Activated naive CD8-positive, alpha-beta T cell treated with anti-CD3 and anti-CD28 coated beads for 36 hours (primary cell): ENCODE data around the gene REELD1. TPM values are rescaled to one million over a fixed set of nuclear protein-coding genes. Genes with fewer than 3 reads are reported as not detected.
A peak's percentile ranks its signal among the peaks of the same experiment; 100 is the strongest.

Source experiments
- DNase-seq: peaks from one replicate; pipeline ENCODE4 v3.0.0; 2021
- H3K27ac Mint-ChIP-seq: one replicate; pipeline ENCODE4 v1.8.0; 2022; ENCODE audit warnings: mild to moderate bottlenecking, moderate library complexity, mixed read lengths
- H3K27me3 Mint-ChIP-seq: one replicate; pipeline ENCODE4 v1.8.0; 2022; ENCODE audit warnings: mild to moderate bottlenecking, mixed read lengths
- H3K36me3 Mint-ChIP-seq: one replicate; pipeline ENCODE4 v1.8.0; 2021; ENCODE audit warnings: mild to moderate bottlenecking, mixed read lengths
- H3K4me1 Mint-ChIP-seq: one replicate; pipeline ENCODE4 v1.8.0; 2021; ENCODE audit warnings: mixed read lengths
- H3K4me3 Mint-ChIP-seq: one replicate; pipeline ENCODE4 v1.8.0; 2022; ENCODE audit warnings: mild to moderate bottlenecking, moderate library complexity, mixed read lengths
- H3K9me3 Mint-ChIP-seq: one replicate; pipeline ENCODE4 v1.8.0; 2022; ENCODE audit warnings: mixed read lengths
- total RNA-seq, 2 experiments: library from RNA; stranded (reverse); gene quantifications; one replicate each; pipeline ENCODE4 v1.2.3, GENCODE V29; 2021

The REELD1 gene
- total RNA-seq, 2 experiments from 2014 or later, result 0.20 TPM; not detected in 1

- Mint-ChIP-seq H3K27me3 (no peaks in the 10 kb centered on the region), H3K27ac (no peak overlapping the region)
- no peak for DNase-seq
Observed at GRCh38 chr4:146194212-146194611, 20.1 kb upstream of the REELD1 start.

GRCh38 chr4:146202665-146203064, 11.7 kb upstream of the REELD1 start:
- H3K27ac Mint-ChIP-seq, result no peak overlapping the region
- H3K4me3 Mint-ChIP-seq, result no peak overlapping the region
- H3K27me3 Mint-ChIP-seq, result no peaks in the 10 kb centered on the region
- no peaks in the 10 kb centered on the region for H3K9me3 Mint-ChIP-seq
- peaks cover 9% of the 10 kb centered on the region for H3K36me3 Mint-ChIP-seq
- no peak for DNase-seq
- no peaks in the 10 kb centered on the region for H3K4me1 Mint-ChIP-seq

More at GRCh38 chr4:146194212-146194611, 20.1 kb upstream of the REELD1 start:
- no peak overlapping the region for H3K4me3 Mint-ChIP-seq
- no peaks in the 10 kb centered on the region for H3K9me3 Mint-ChIP-seq
- no peaks in the 10 kb centered on the region for H3K4me1 Mint-ChIP-seq
- peaks cover 14% of the 10 kb centered on the region for H3K36me3 Mint-ChIP-seq

- H3K4me1 Mint-ChIP-seq, result no peaks in the 10 kb centered on the region
- peaks cover 9% of the 10 kb centered on the region for H3K36me3 Mint-ChIP-seq
- no peaks in the 10 kb centered on the region for H3K27me3 Mint-ChIP-seq
- no peak overlapping the region for H3K27ac Mint-ChIP-seq
- H3K9me3 Mint-ChIP-seq, result no peaks in the 10 kb centered on the region
- no peak overlapping the region for H3K4me3 Mint-ChIP-seq
- DNase-seq, result no peak
Observed at GRCh38 chr4:146207410-146207809, 6.9 kb upstream of the REELD1 start.

GRCh38 chr4:146210890-146211289, 3.4 kb upstream of the REELD1 start:
- Mint-ChIP-seq H3K9me3 (no peaks in the 10 kb centered on the region), H3K4me1 (no peaks in the 10 kb centered on the region), H3K4me3 (no peak overlapping the region), H3K27ac (no peak overlapping the region), H3K27me3 (no peaks in the 10 kb centered on the region), H3K36me3 (peaks cover 4% of the 10 kb centered on the region)
- no peak for DNase-seq

GRCh38 chr4:146211440-146211839, 2.9 kb upstream of the REELD1 start:
- H3K27ac Mint-ChIP-seq, result no peak overlapping the region
- H3K4me1 Mint-ChIP-seq, result no peaks in the 10 kb centered on the region
- no peak for DNase-seq
- H3K4me3 Mint-ChIP-seq, result no peak overlapping the region
- no peaks in the 10 kb centered on the region for H3K9me3 Mint-ChIP-seq
- no peaks in the 10 kb centered on the region for H3K27me3 Mint-ChIP-seq
- H3K36me3 Mint-ChIP-seq, result peaks cover 4% of the 10 kb centered on the region

GRCh38 chr4:146212781-146213180, 1.6 kb upstream of the REELD1 start:
- Mint-ChIP-seq H3K27me3 (no peaks in the 10 kb centered on the region), H3K27ac (no peak overlapping the region), H3K4me3 (no peak overlapping the region), H3K36me3 (peaks cover 4% of the 10 kb centered on the region), H3K9me3 (no peaks in the 10 kb centered on the region), H3K4me1 (no peaks in the 10 kb centered on the region)
- no peak for DNase-seq

GRCh38 chr4:146222313-146222712, 8.0 kb downstream of the REELD1 start:
- no peaks in the 10 kb centered on the region for H3K4me1 Mint-ChIP-seq
- no peaks in the 10 kb centered on the region for H3K36me3 Mint-ChIP-seq
- no peak overlapping the region for H3K4me3 Mint-ChIP-seq
- no peak for DNase-seq
- no peak overlapping the region for H3K27ac Mint-ChIP-seq
- H3K9me3 Mint-ChIP-seq, result no peaks in the 10 kb centered on the region
- no peaks in the 10 kb centered on the region for H3K27me3 Mint-ChIP-seq

GRCh38 chr4:146224326-146224966, 10.1 kb downstream of the REELD1 start:
- H3K27me3 Mint-ChIP-seq, result no peaks in the 10 kb centered on the region
- no peak for DNase-seq
- H3K4me1 Mint-ChIP-seq, result no peaks in the 10 kb centered on the region
- no peaks in the 10 kb centered on the region for H3K36me3 Mint-ChIP-seq
- H3K9me3 Mint-ChIP-seq, result no peaks in the 10 kb centered on the region
- no peak overlapping the region for H3K27ac Mint-ChIP-seq
- H3K4me3 Mint-ChIP-seq, result no peak overlapping the region

- no peaks in the 10 kb centered on the region for H3K4me1 Mint-ChIP-seq
- H3K4me3 Mint-ChIP-seq, result no peak overlapping the region
- H3K9me3 Mint-ChIP-seq, result peaks cover 5% of the 10 kb centered on the region
- H3K36me3 Mint-ChIP-seq, result no peaks in the 10 kb centered on the region
- no peak for DNase-seq
- H3K27me3 Mint-ChIP-seq, result no peaks in the 10 kb centered on the region
- no peak overlapping the region for H3K27ac Mint-ChIP-seq
Observed at GRCh38 chr4:146229406-146229805, 15.1 kb downstream of the REELD1 start.

- DNase-seq, result no peak
- Mint-ChIP-seq H3K27ac (no peak overlapping the region), H3K4me3 (no peak overlapping the region), H3K4me1 (no peaks in the 10 kb centered on the region), H3K36me3 (no peaks in the 10 kb centered on the region), H3K27me3 (no peaks in the 10 kb centered on the region), H3K9me3 (peaks cover 5% of the 10 kb centered on the region)
Observed at GRCh38 chr4:146232131-146232722, 17.9 kb downstream of the REELD1 start.

- Mint-ChIP-seq H3K9me3 (peaks cover 5% of the 10 kb centered on the region), H3K27me3 (peaks cover 7% of the 10 kb centered on the region), H3K27ac (no peak overlapping the region), H3K4me3 (no peak overlapping the region), H3K4me1 (no peaks in the 10 kb centered on the region), H3K36me3 (no peaks in the 10 kb centered on the region)
- no peak for DNase-seq
Observed at GRCh38 chr4:146235654-146236177, 21.4 kb downstream of the REELD1 start.

- H3K27me3 Mint-ChIP-seq, result peaks cover 7% of the 10 kb centered on the region
- no peak overlapping the region for H3K4me3 Mint-ChIP-seq
- no peak overlapping the region for H3K27ac Mint-ChIP-seq
- H3K36me3 Mint-ChIP-seq, result no peaks in the 10 kb centered on the region
- no peak for DNase-seq
- peaks cover 5% of the 10 kb centered on the region for H3K9me3 Mint-ChIP-seq
- H3K4me1 Mint-ChIP-seq, result no peaks in the 10 kb centered on the region
Observed at GRCh38 chr4:146236216-146236615, 21.9 kb downstream of the REELD1 start.

- DNase-seq, result no peak
- H3K27me3 Mint-ChIP-seq, result peaks cover 10% of the 10 kb centered on the region
- H3K4me1 Mint-ChIP-seq, result peaks cover 4% of the 10 kb centered on the region
- H3K27ac Mint-ChIP-seq, result no peak overlapping the region
- H3K4me3 Mint-ChIP-seq, result no peak overlapping the region
- peaks cover 5% of the 10 kb centered on the region for H3K9me3 Mint-ChIP-seq
- no peaks in the 10 kb centered on the region for H3K36me3 Mint-ChIP-seq
Observed at GRCh38 chr4:146237092-146237491, 22.8 kb downstream of the REELD1 start.

GRCh38 chr4:146238107-146238506, 23.8 kb downstream of the REELD1 start:
- DNase-seq, result no peak
- peaks cover 10% of the 10 kb centered on the region for H3K27me3 Mint-ChIP-seq
- H3K4me3 Mint-ChIP-seq, result no peak overlapping the region
- peaks cover 8% of the 10 kb centered on the region for H3K4me1 Mint-ChIP-seq
- no peak overlapping the region for H3K27ac Mint-ChIP-seq
- H3K36me3 Mint-ChIP-seq, result no peaks in the 10 kb centered on the region
- H3K9me3 Mint-ChIP-seq, result no peaks in the 10 kb centered on the region

GRCh38 chr4:146243141-146243882, 29.0 kb downstream of the REELD1 start:
- peak overlapping the region; percentile 94 for H3K27ac Mint-ChIP-seq
- H3K4me1 Mint-ChIP-seq, result peaks cover 32% of the 10 kb centered on the region
- H3K4me3 Mint-ChIP-seq, result peak overlapping the region; percentile 60
- H3K27me3 Mint-ChIP-seq, result peaks cover 3% of the 10 kb centered on the region
- peak; percentile 87 for DNase-seq
- no peaks in the 10 kb centered on the region for H3K9me3 Mint-ChIP-seq
- H3K36me3 Mint-ChIP-seq, result no peaks in the 10 kb centered on the region
